A549 treated with dexamethasone at 1 μM for 4 hours (cell line): Measurements from ENCODE around the gene HEPACAM. TPM values are rescaled to one million over a fixed set of nuclear protein-coding genes. Genes with fewer than 3 reads are reported as not detected.

Experiments used
- total RNA-seq: library from RNA; stranded (reverse); fragments of 200-300 nt; extraction: Qiagen RNA extraction; gene quantifications from 5 replicates; pipeline ENCODE4 v1.2.3, GENCODE V29; 2022

Gene HEPACAM
- total RNA-seq: not detected in 5 replicates

GRCh38 chr11:124935548-124936514 lies at the start of gene HEPACAM:
Gene HEPACAM (minus strand): TSS chr11:124936047. CDS start chr11:124936006, 41 bp downstream.

GRCh38 chr11:124953753-124954589 lies 18.1 kb upstream of the HEPACAM start, which contains the start of gene CCDC15:
Gene CCDC15 (plus strand): TSS chr11:124954202. CDS start chr11:124954733, 531 bp downstream.

GRCh38 chr11:124918950-124919349 lies 16.9 kb downstream of the HEPACAM start, which contains the start of gene HEPN1:
Gene HEPN1 (plus strand): TSS chr11:124919250.

GRCh38 chr11:124897674-124898262 lies 38.1 kb downstream of the HEPACAM start, which contains the start of gene ROBO4:
Gene ROBO4 (minus strand): TSS chr11:124897865. CDS start chr11:124897795, 70 bp downstream.

Other genes with a start within 250 kb of the HEPACAM start
- gene NRGN, start 196.1 kb downstream of the HEPACAM start, total RNA-seq: 6.4 to 13.1 TPM (median 11.8 TPM) in 5 replicates
- not detected in 5 replicates for gene VSIG2, start 183.8 kb downstream of the HEPACAM start, total RNA-seq
- gene ESAM, start 173.8 kb downstream of the HEPACAM start, total RNA-seq: 9.4 to 12.9 TPM (median 12.1 TPM) in 5 replicates
- 5.2 to 6.6 TPM (median 6.2 TPM) in 5 replicates for gene MSANTD2, start 135.6 kb downstream of the HEPACAM start, total RNA-seq
- gene ROBO3, start 70.6 kb downstream of the HEPACAM start, total RNA-seq: 1.9 to 2.6 TPM (median 2.3 TPM) in 5 replicates
- 0.06 to 0.18 TPM in 2 of 5 replicates, not detected in the others for gene ROBO4, start 38.2 kb downstream of the HEPACAM start, total RNA-seq
- gene HEPN1, start 16.8 kb downstream of the HEPACAM start, total RNA-seq: not detected in 5 replicates
- 0.51 to 0.89 TPM (median 0.66 TPM) in 5 replicates for gene CCDC15, start 18.2 kb upstream of the HEPACAM start, total RNA-seq
- 0.06 to 0.21 TPM (median 0.08 TPM) in 5 replicates for gene SLC37A2, start 127.3 kb upstream of the HEPACAM start, total RNA-seq
- gene TMEM218, start 175.6 kb upstream of the HEPACAM start, total RNA-seq: 19.6 to 23.0 TPM (median 22.9 TPM) in 5 replicates
- 0.05 TPM in 1 of 5 replicates, not detected in the others for gene PKNOX2, start 228.7 kb upstream of the HEPACAM start, total RNA-seq